ENCODE data around the gene NHLRC4. TPM values are rescaled to one million over a fixed set of nuclear protein-coding genes. Genes with fewer than 3 reads are reported as not detected.
A peak's percentile ranks its signal among the peaks of the same experiment; 100 is the strongest.

Gene NHLRC4
- total RNA-seq, 4 donors from 2014 or later = 0.09 to 0.95 (median 0.59) TPM; not detected in 1

GRCh38 chr16:535446-536405 lies 31.1 kb upstream of the NHLRC4 start:
- intact Hi-C loops (cut with DNase I) = no loop called here
- TF ChIP-seq, protein P1, sequence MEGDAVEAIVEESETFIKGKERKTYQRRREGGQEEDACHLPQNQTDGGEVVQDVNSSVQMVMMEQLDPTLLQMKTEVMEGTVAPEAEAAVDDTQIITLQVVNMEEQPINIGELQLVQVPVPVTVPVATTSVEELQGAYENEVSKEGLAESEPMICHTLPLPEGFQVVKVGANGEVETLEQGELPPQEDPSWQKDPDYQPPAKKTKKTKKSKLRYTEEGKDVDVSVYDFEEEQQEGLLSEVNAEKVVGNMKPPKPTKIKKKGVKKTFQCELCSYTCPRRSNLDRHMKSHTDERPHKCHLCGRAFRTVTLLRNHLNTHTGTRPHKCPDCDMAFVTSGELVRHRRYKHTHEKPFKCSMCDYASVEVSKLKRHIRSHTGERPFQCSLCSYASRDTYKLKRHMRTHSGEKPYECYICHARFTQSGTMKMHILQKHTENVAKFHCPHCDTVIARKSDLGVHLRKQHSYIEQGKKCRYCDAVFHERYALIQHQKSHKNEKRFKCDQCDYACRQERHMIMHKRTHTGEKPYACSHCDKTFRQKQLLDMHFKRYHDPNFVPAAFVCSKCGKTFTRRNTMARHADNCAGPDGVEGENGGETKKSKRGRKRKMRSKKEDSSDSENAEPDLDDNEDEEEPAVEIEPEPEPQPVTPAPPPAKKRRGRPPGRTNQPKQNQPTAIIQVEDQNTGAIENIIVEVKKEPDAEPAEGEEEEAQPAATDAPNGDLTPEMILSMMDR (IDR thresholded peaks at IDR 0.05) = no peak
- TF ChIP-seq POLR2A (IDR thresholded peaks at IDR 0.05) = no peak
- H3K4me3 ChIP-seq = no peak overlapping the region
- no peaks in the 10 kb centered on the region for H3K27me3 ChIP-seq
- no peak for DNase-seq
- H3K27ac ChIP-seq = peak overlapping the region; percentile 14 to 59 (median 43)
- H3K9me3 ChIP-seq = no peaks in the 10 kb centered on the region
- H3K36me3 ChIP-seq = peaks cover 0 to 72% (median under 1%) of the 10 kb centered on the region in 3 donors
- WGBS, 2 donors = 91 to 92% methylated on average over 4 to 6 of the region's 39 CpGs
- peaks cover 13 to 54% (median 14%) of the 10 kb centered on the region in 3 donors for H3K4me1 ChIP-seq

GRCh38 chr16:536746-537145 lies 30.1 kb upstream of the NHLRC4 start:
- no peak for DNase-seq
- no peaks in the 10 kb centered on the region for H3K27me3 ChIP-seq
- H3K4me1 ChIP-seq = peaks cover 12 to 44% (median 14%) of the 10 kb centered on the region in 3 donors
- intact Hi-C loops (cut with DNase I) = no loop called here
- TF ChIP-seq, protein P1 (IDR thresholded peaks at IDR 0.05) = no peak
- no peak for TF ChIP-seq POLR2A (IDR thresholded peaks at IDR 0.05)
- WGBS, 2 donors = no CpG with 5 or more reads among the region's 17 CpGs
- no peaks in the 10 kb centered on the region for H3K9me3 ChIP-seq
- no peak overlapping the region for H3K27ac ChIP-seq
- H3K4me3 ChIP-seq = no peak overlapping the region
- H3K36me3 ChIP-seq = peaks cover 0 to 77% (median 3%) of the 10 kb centered on the region in 3 donors

GRCh38 chr16:537415-538335 lies 29.1 kb upstream of the NHLRC4 start:
- Histone ChIP-seq H3K9me3 (no peaks in the 10 kb centered on the region), H3K4me3 (no peak overlapping the region), H3K27ac (no peak overlapping the region), H3K36me3 (peaks cover 0 to 86% (median 3%) of the 10 kb centered on the region in 3 donors), H3K4me1 (peaks cover 12 to 36% (median 14%) of the 10 kb centered on the region in 3 donors), H3K27me3 (no peaks in the 10 kb centered on the region)
- 89 to 97% methylated on average over 20 to 33 of the region's 60 CpGs for WGBS, 2 donors
- intact Hi-C loops (cut with DNase I) = no loop called here
- TF ChIP-seq, protein P1 (IDR thresholded peaks at IDR 0.05) = peak in 1 of 6 experiments; percentile 8
- TF ChIP-seq POLR2A (IDR thresholded peaks at IDR 0.05) = no peak
- no peak for DNase-seq

GRCh38 chr16:539901-540530 lies 26.8 kb upstream of the NHLRC4 start:
- no peaks in the 10 kb centered on the region for H3K27me3 ChIP-seq
- peaks cover 0 to 96% (median 3%) of the 10 kb centered on the region in 3 donors for H3K36me3 ChIP-seq
- 71 to 75% methylated on average over 8 of the region's 34 CpGs for WGBS, 2 donors
- no peak for DNase-seq
- H3K4me3 ChIP-seq = no peak overlapping the region
- no peak for TF ChIP-seq POLR2A (IDR thresholded peaks at IDR 0.05)
- TF ChIP-seq, protein P1 (IDR thresholded peaks at IDR 0.05) = no peak
- no peaks in the 10 kb centered on the region for H3K9me3 ChIP-seq
- no peak overlapping the region for H3K27ac ChIP-seq
- H3K4me1 ChIP-seq = peaks cover 5 to 13% (median 7%) of the 10 kb centered on the region in 3 donors
- intact Hi-C loops (cut with DNase I) = no loop called here
